Measurements from ENCODE around the gene EPB41L4B. TPM values are rescaled to one million over a fixed set of nuclear protein-coding genes. Genes with fewer than 3 reads are reported as not detected.
"Not testable (repeated sequence)": the region's sequence is repeated elsewhere in the genome, so short reads cannot be mapped to it uniquely, and the experiment has no call there.

EPB41L4B gene
- total RNA-seq (not detected), polyA plus RNA-seq (not detected)

- Histone ChIP-seq H3K27me3 (ENCODE audit: insufficient read depth, low read length) (peaks cover 7% of the 10 kb centered on the region), H3K27ac (ENCODE audit: low read depth, low read length) (no peak within 1 kb of the TSS), H3K9me3 (ENCODE audit: control insufficient read depth in 1 of 2, low read length in 2 of 2) (no peaks in the 10 kb centered on the region), H3K36me3 (ENCODE audit: insufficient read depth, low read length) (no peaks in the 10 kb centered on the region), H3K4me1 (ENCODE audit: insufficient read depth, low read length) (peaks cover 8% of the 10 kb centered on the region), H3K4me3 (ENCODE audit: low read length in 2 of 2) (no peak within 1 kb of the TSS)
- CTCF ChIA-PET (ENCODE audit: partially characterized antibody): interaction anchor here (1.1 to 1.2 kb wide), 3 partner anchors 14 to 85 kb away, joined by 3 to 4 read pairs (median 4); no protein-coding TSS in a partner anchor
- Mint-ChIP-seq H3K27me3 (peaks cover 43 to 60% of the 10 kb centered on the region in 2 donors), H3K4me3 (peak within 1 kb of the TSS; percentile 78 to 93 (median 84)), H3K4me1 (peaks cover 6 to 24% (median 8%) of the 10 kb centered on the region in 4 donors), H3K36me3 (no peaks in the 10 kb centered on the region), H3K9me3 (peaks cover 0 to 3% (median 0%) of the 10 kb centered on the region in 8 donors), H3K27ac (peak within 1 kb of the TSS in 2 of 7 donors; percentile 22 to 71)
- intact Hi-C loops (cut with micrococcal nuclease): loop anchor here (1.0 to 2.0 kb wide), 2 partner anchors 77 to 432 kb away; no protein-coding TSS in a partner anchor
- POLR2A ChIA-PET (ENCODE audit: partially characterized antibody): no interaction called here
- peak; percentile 77 to 83 (median 79) for DNase-seq
These were observed at the start of gene EPB41L4B for GRCh38 chr9:109320742-109321448. Gene EPB41L4B, minus strand, starts transcription at chr9:109321059. Its CDS starts 613 bp downstream, at chr9:109320446.

GRCh38 chr9:109369285-109369684 is 48.4 kb upstream of the EPB41L4B start:
- Histone ChIP-seq H3K4me1 (ENCODE audit: insufficient read depth, low read length) (no peaks in the 10 kb centered on the region), H3K36me3 (ENCODE audit: insufficient read depth, low read length) (no peaks in the 10 kb centered on the region), H3K27me3 (ENCODE audit: insufficient read depth, low read length) (no peaks in the 10 kb centered on the region), H3K9me3 (ENCODE audit: control insufficient read depth in 1 of 2, low read length in 2 of 2) (no peaks in the 10 kb centered on the region), H3K4me3 (ENCODE audit: low read length in 2 of 2) (no peak overlapping the region), H3K27ac (ENCODE audit: low read depth, low read length) (no peak overlapping the region)
- Mint-ChIP-seq H3K9me3 (peaks cover 0 to 6% (median 4%) of the 10 kb centered on the region in 8 donors), H3K4me1 (no peaks in the 10 kb centered on the region), H3K27me3 (peaks cover 3 to 4% of the 10 kb centered on the region in 2 donors), H3K36me3 (no peaks in the 10 kb centered on the region), H3K27ac (no peak overlapping the region), H3K4me3 (no peak overlapping the region)
- ChIA-PET POLR2A (ENCODE audit: partially characterized antibody) (no interaction called here), CTCF (ENCODE audit: partially characterized antibody) (no interaction called here)
- DNase-seq: no peak
- intact Hi-C loops (cut with micrococcal nuclease): no loop called here

- no peak overlapping the region for H3K4me3 Mint-ChIP-seq
- CTCF ChIA-PET (ENCODE audit: partially characterized antibody): no interaction called here
- Histone ChIP-seq H3K27ac (ENCODE audit: low read depth, low read length) (no peak overlapping the region), H3K4me3 (ENCODE audit: low read length in 2 of 2) (no peak overlapping the region), H3K4me1 (ENCODE audit: insufficient read depth, low read length) (no peaks in the 10 kb centered on the region), H3K36me3 (ENCODE audit: insufficient read depth, low read length) (no peaks in the 10 kb centered on the region), H3K9me3 (ENCODE audit: control insufficient read depth in 1 of 2, low read length in 2 of 2) (no peaks in the 10 kb centered on the region), H3K27me3 (ENCODE audit: insufficient read depth, low read length) (no peaks in the 10 kb centered on the region)
- POLR2A ChIA-PET (ENCODE audit: partially characterized antibody): no interaction called here
- peaks cover 0 to 3% (median 0%) of the 10 kb centered on the region in 8 donors for H3K9me3 Mint-ChIP-seq
- no peak overlapping the region for H3K27ac Mint-ChIP-seq
- no peaks in the 10 kb centered on the region for H3K4me1 Mint-ChIP-seq
- no peak for DNase-seq
- peaks cover 4 to 5% of the 10 kb centered on the region in 2 donors for H3K27me3 Mint-ChIP-seq
- H3K36me3 Mint-ChIP-seq: no peaks in the 10 kb centered on the region
- intact Hi-C loops (cut with micrococcal nuclease): no loop called here
These were observed 39.9 kb upstream of the EPB41L4B start for GRCh38 chr9:109360771-109361170.

GRCh38 chr9:109358968-109359603 is 38.2 kb upstream of the EPB41L4B start:
- H3K36me3 Mint-ChIP-seq; H3K27me3 ChIP-seq (ENCODE audit: insufficient read depth, low read length); H3K4me1 ChIP-seq (ENCODE audit: insufficient read depth, low read length); CTCF ChIA-PET (ENCODE audit: partially characterized antibody); H3K4me1 Mint-ChIP-seq; intact Hi-C loops (cut with micrococcal nuclease); H3K4me3 ChIP-seq (ENCODE audit: low read length in 2 of 2); H3K27me3 Mint-ChIP-seq; H3K9me3 Mint-ChIP-seq; H3K4me3 Mint-ChIP-seq; POLR2A ChIA-PET (ENCODE audit: partially characterized antibody); H3K9me3 ChIP-seq (ENCODE audit: control insufficient read depth in 1 of 2, low read length in 2 of 2); DNase-seq; H3K27ac ChIP-seq (ENCODE audit: low read depth, low read length); H3K36me3 ChIP-seq (ENCODE audit: insufficient read depth, low read length); H3K27ac Mint-ChIP-seq: not testable (repeated sequence)

- H3K27ac Mint-ChIP-seq: no peak overlapping the region
- intact Hi-C loops (cut with micrococcal nuclease): no loop called here
- H3K27ac ChIP-seq (ENCODE audit: low read depth, low read length): no peak overlapping the region
- H3K4me3 Mint-ChIP-seq: no peak overlapping the region
- no peaks in the 10 kb centered on the region for H3K36me3 ChIP-seq (ENCODE audit: insufficient read depth, low read length)
- no peaks in the 10 kb centered on the region for H3K4me1 Mint-ChIP-seq
- H3K27me3 ChIP-seq (ENCODE audit: insufficient read depth, low read length): no peaks in the 10 kb centered on the region
- no peak for DNase-seq
- peaks cover 0 to 5% (median 0%) of the 10 kb centered on the region in 8 donors for H3K9me3 Mint-ChIP-seq
- H3K36me3 Mint-ChIP-seq: no peaks in the 10 kb centered on the region
- POLR2A ChIA-PET (ENCODE audit: partially characterized antibody): no interaction called here
- H3K27me3 Mint-ChIP-seq: peaks cover 2 to 4% of the 10 kb centered on the region in 2 donors
- no peak overlapping the region for H3K4me3 ChIP-seq (ENCODE audit: low read length in 2 of 2)
- H3K4me1 ChIP-seq (ENCODE audit: insufficient read depth, low read length): no peaks in the 10 kb centered on the region
- H3K9me3 ChIP-seq (ENCODE audit: control insufficient read depth in 1 of 2, low read length in 2 of 2): no peaks in the 10 kb centered on the region
- CTCF ChIA-PET (ENCODE audit: partially characterized antibody): no interaction called here
These were observed 34.9 kb upstream of the EPB41L4B start for GRCh38 chr9:109355564-109356297.

GRCh38 chr9:109354190-109354589 is 33.3 kb upstream of the EPB41L4B start:
- ChIA-PET CTCF (ENCODE audit: partially characterized antibody) (no interaction called here), POLR2A (ENCODE audit: partially characterized antibody) (no interaction called here)
- no peaks in the 10 kb centered on the region for H3K36me3 ChIP-seq (ENCODE audit: insufficient read depth, low read length)
- H3K9me3 Mint-ChIP-seq: peaks cover 0 to 5% (median 0%) of the 10 kb centered on the region in 8 donors
- no peak overlapping the region for H3K27ac ChIP-seq (ENCODE audit: low read depth, low read length)
- peaks cover 2 to 4% of the 10 kb centered on the region in 2 donors for H3K27me3 Mint-ChIP-seq
- no peaks in the 10 kb centered on the region for H3K4me1 Mint-ChIP-seq
- no peaks in the 10 kb centered on the region for H3K9me3 ChIP-seq (ENCODE audit: control insufficient read depth in 1 of 2, low read length in 2 of 2)
- no peaks in the 10 kb centered on the region for H3K36me3 Mint-ChIP-seq
- no peak overlapping the region for H3K27ac Mint-ChIP-seq
- DNase-seq: no peak
- no peak overlapping the region for H3K4me3 Mint-ChIP-seq
- no peaks in the 10 kb centered on the region for H3K27me3 ChIP-seq (ENCODE audit: insufficient read depth, low read length)
- no peaks in the 10 kb centered on the region for H3K4me1 ChIP-seq (ENCODE audit: insufficient read depth, low read length)
- intact Hi-C loops (cut with micrococcal nuclease): no loop called here
- no peak overlapping the region for H3K4me3 ChIP-seq (ENCODE audit: low read length in 2 of 2)

- Histone ChIP-seq H3K36me3 (ENCODE audit: insufficient read depth, low read length) (no peaks in the 10 kb centered on the region), H3K27ac (ENCODE audit: low read depth, low read length) (no peak overlapping the region), H3K4me1 (ENCODE audit: insufficient read depth, low read length) (no peaks in the 10 kb centered on the region), H3K4me3 (ENCODE audit: low read length in 2 of 2) (no peak overlapping the region), H3K27me3 (ENCODE audit: insufficient read depth, low read length) (no peaks in the 10 kb centered on the region), H3K9me3 (ENCODE audit: control insufficient read depth in 1 of 2, low read length in 2 of 2) (no peaks in the 10 kb centered on the region)
- DNase-seq: no peak
- Mint-ChIP-seq H3K4me1 (no peaks in the 10 kb centered on the region), H3K27ac (no peak overlapping the region), H3K4me3 (no peak overlapping the region), H3K36me3 (no peaks in the 10 kb centered on the region), H3K9me3 (peaks cover 0 to 3% (median 0%) of the 10 kb centered on the region in 8 donors), H3K27me3 (peaks cover 0 to 6% of the 10 kb centered on the region in 2 donors)
- intact Hi-C loops (cut with micrococcal nuclease): no loop called here
- POLR2A ChIA-PET (ENCODE audit: partially characterized antibody): no interaction called here
- CTCF ChIA-PET (ENCODE audit: partially characterized antibody): interaction anchor here (0.6 kb wide), 1 partner anchor 119 kb away, joined by 3 read pairs; no protein-coding TSS in a partner anchor
These were observed 30.2 kb upstream of the EPB41L4B start for GRCh38 chr9:109351032-109351431.

Data from CD4-positive, alpha-beta memory T cell (primary cell).